ENCODE measurements around the gene MYOZ1. TPM values are rescaled to one million over a fixed set of nuclear protein-coding genes. Genes with fewer than 3 reads are reported as not detected.

MYOZ1 gene
- total and polyA plus RNA-seq, 2 of the 8 experiments (the other 6 are each of a cell fraction or from before 2014, with no cell fraction given) = 2.6 to 3.3 TPM

DNA sequence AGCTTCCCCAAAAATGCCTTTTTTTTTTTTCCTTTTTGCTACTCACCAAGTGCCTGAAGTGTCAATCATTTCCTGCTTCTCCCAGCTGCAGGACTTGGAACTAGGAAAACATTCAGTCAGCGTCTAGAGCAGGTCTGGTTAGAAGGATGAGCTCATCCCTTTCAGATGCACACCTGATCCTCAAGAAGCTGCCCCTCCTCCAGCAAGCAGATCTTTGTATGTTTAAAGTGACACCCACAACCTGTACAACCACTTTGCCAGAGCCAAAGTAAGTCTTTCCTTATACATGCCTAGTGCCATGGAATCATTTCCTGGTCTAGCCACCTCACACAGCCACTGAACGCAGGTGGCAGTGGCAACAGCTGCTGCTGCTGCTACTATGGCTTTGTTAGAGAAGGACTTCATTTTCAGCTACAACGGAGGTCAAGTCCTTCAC is 39.8 kb downstream of the MYOZ1 start:
- peak overlapping the region; percentile 31 to 54; a peak in 2 of 4 replicates for H3K4me2 ChIP-seq (ENCODE audit: insufficient read depth in 1 of 2, low read depth in 2 of 2, low read length in 2 of 2)
- no peaks in the 10 kb centered on the region for H3K79me1 ChIP-seq (ENCODE audit: low read depth, low read length)
- no peak overlapping the region for H3K14ac ChIP-seq (ENCODE audit: insufficient read length)
- no peak overlapping the region for H2BK12ac ChIP-seq (ENCODE audit: low read depth, low read length)
- H2BK20ac ChIP-seq (ENCODE audit: low read length) = peak overlapping the region; percentile 52; the same call in 1 of the 2 replicates
- peak overlapping the region; percentile 6 for H4K5ac ChIP-seq (ENCODE audit: insufficient read length, low read depth, low read length)
- no peak overlapping the region for H3K23ac ChIP-seq (ENCODE audit: insufficient read length)
- no peak overlapping the region for H3K56ac ChIP-seq (replicated peaks; ENCODE audit: insufficient read length, low read depth, low read length)
- H2BK120ac ChIP-seq (replicated peaks; ENCODE audit: low read depth, low read length) = no peak overlapping the region
- WGBS, 2 experiments (ENCODE audit: extremely low coverage in 1 of 2, insufficient coverage in 1 of 2, insufficient read length in 1 of 2, insufficient replicate concordance in 2 of 2, low coverage in 1 of 2, low lambda C conversion rate in 2 of 2, missing lambda C conversion rate in 1 of 2) = 46% methylated on average over 3 of the region's 3 CpGs; no CpG with 5 or more reads in 1 of the 2 experiments
- H3K23me2 ChIP-seq (ENCODE audit: low read depth, low read length) = no peaks in the 10 kb centered on the region
- CTCF ChIA-PET (ENCODE audit: partially characterized antibody) = interaction anchor here (0.8 to 1.3 kb wide), 4 partner anchors 9 to 72 kb away, joined by 3 to 5 read pairs (median 4); no protein-coding TSS in a partner anchor
- H3K18ac ChIP-seq (ENCODE audit: extremely low read depth, low read length) = no peak overlapping the region
- no peak overlapping the region for H2AFZ ChIP-seq (ENCODE audit: low read length)
- H4K91ac ChIP-seq (replicated peaks; ENCODE audit: insufficient read length, low read length) = no peak overlapping the region
- POLR2A ChIA-PET (ENCODE audit: partially characterized antibody) = interaction anchor here (1.5 to 2.6 kb wide), 3 partner anchors 10 to 141 kb away, joined by 3 to 20 read pairs (median 5); partner anchors contain the start of gene USP54
- no peaks in the 10 kb centered on the region for H4K20me1 ChIP-seq (replicated peaks in 1 of 2; ENCODE audit: control insufficient read depth in 1 of 2, insufficient read depth in 2 of 2, low read length in 2 of 2)
- no peaks in the 10 kb centered on the region for H3K27me3 ChIP-seq (replicated peaks in 1 of 4; ENCODE audit: control insufficient read depth in 3 of 4, extremely low read depth in 1 of 4, insufficient read depth in 3 of 4, low read length in 3 of 4)
- peak overlapping the region; percentile 45; the same call in 1 of the 2 replicates for H2BK5ac ChIP-seq (ENCODE audit: low read depth, low read length)
- no peaks in the 10 kb centered on the region for H3K36me3 ChIP-seq (ENCODE audit: control insufficient read depth in 2 of 4, insufficient read depth in 4 of 4, low read length in 3 of 4)
- H3K27ac ChIP-seq (ENCODE audit: low read depth, low read length) = no peak overlapping the region; the same call in 1 of the 2 replicates
- FAIRE-seq = no peak
- no peak overlapping the region for H2BK15ac ChIP-seq (ENCODE audit: low read length)
- peaks cover 0 to 6% (median 1%) of the 10 kb centered on the region in 4 experiments; a peak in 2 of 7 replicates for H3K4me1 ChIP-seq (replicated peaks in 1 of 4; ENCODE audit: control insufficient read depth in 3 of 4, insufficient read depth in 4 of 4, low read length in 3 of 4)
- H4K8ac ChIP-seq (ENCODE audit: extremely low read depth, insufficient read depth, low read length) = no peak overlapping the region
- H3K9ac ChIP-seq (replicated peaks in 1 of 4; ENCODE audit: extremely low read depth in 1 of 4, low read depth in 3 of 4, low read length in 3 of 4) = no peak overlapping the region
- no peak for DNase-seq (ENCODE audit: low read depth in 1 of 2, low spot score in 2 of 2)
- H3K4ac ChIP-seq (replicated peaks; ENCODE audit: insufficient read length, low read depth, low read length) = no peak overlapping the region
- no peak overlapping the region for H3K4me3 ChIP-seq (ENCODE audit: extremely low read depth in 1 of 4, insufficient read depth in 2 of 4, low read depth in 3 of 4, low read length in 4 of 4)
- no peak overlapping the region for H2AK5ac ChIP-seq (ENCODE audit: low read depth, low read length)
- H3K9me3 ChIP-seq (ENCODE audit: insufficient read depth in 2 of 2, low read depth in 1 of 2, low read length in 1 of 2) = no peaks in the 10 kb centered on the region
- peaks cover 0 to 2% of the 10 kb centered on the region in 2 experiments; a peak in 1 of 4 replicates for H3K79me2 ChIP-seq (ENCODE audit: control insufficient read depth in 1 of 2, insufficient read depth in 2 of 2, low read length in 2 of 2)
- no peak for TF ChIP-seq YY1 (IDR thresholded peaks at IDR 0.05; ENCODE audit: low read depth, low read length)
- TF ChIP-seq POLR2A (IDR thresholded peaks at IDR 0.05; ENCODE audit: control extremely low read depth in 1 of 2, low read depth in 2 of 2, low read length in 2 of 2) = no peak
- no peak for TF ChIP-seq HDAC2 (IDR thresholded peaks at IDR 0.05; ENCODE audit: borderline replicate concordance in 1 of 2, low read depth in 2 of 2, low read length in 2 of 2)
- no peak for TF ChIP-seq EGR1 (IDR thresholded peaks at IDR 0.05; ENCODE audit: borderline replicate concordance, low read depth, low read length)
- no peak for TF ChIP-seq TBP (IDR thresholded peaks at IDR 0.05; ENCODE audit: low read depth, low read length)
- no peak for TF ChIP-seq POLR2AphosphoS5 (IDR thresholded peaks at IDR 0.05; ENCODE audit: low read depth, low read length)
- no peak for TF ChIP-seq KDM1A (IDR thresholded peaks at IDR 0.05; ENCODE audit: borderline replicate concordance, low read length)
- TF ChIP-seq, protein P1, sequence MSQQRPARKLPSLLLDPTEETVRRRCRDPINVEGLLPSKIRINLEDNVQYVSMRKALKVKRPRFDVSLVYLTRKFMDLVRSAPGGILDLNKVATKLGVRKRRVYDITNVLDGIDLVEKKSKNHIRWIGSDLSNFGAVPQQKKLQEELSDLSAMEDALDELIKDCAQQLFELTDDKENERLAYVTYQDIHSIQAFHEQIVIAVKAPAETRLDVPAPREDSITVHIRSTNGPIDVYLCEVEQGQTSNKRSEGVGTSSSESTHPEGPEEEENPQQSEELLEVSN (IDR thresholded peaks at IDR 0.05) = no peak
- TF ChIP-seq MAFK (IDR thresholded peaks at IDR 0.05; ENCODE audit: low read depth, low read length) = no peak
- no peak for TF ChIP-seq CBX5 (IDR thresholded peaks at IDR 0.05; ENCODE audit: low read depth, low read length)
- TF ChIP-seq SUZ12 (IDR thresholded peaks at IDR 0.05; ENCODE audit: low read length) = no peak
- no peak for TF ChIP-seq SIX5 (IDR thresholded peaks at IDR 0.05; ENCODE audit: low read depth, low read length)
- TF ChIP-seq RBBP5 (IDR thresholded peaks at IDR 0.05; ENCODE audit: borderline replicate concordance, low read depth, low read length) = no peak
- TF ChIP-seq CEBPB (IDR thresholded peaks at IDR 0.05; ENCODE audit: low read depth, low read length) = no peak
